ENCODE measurements around the gene DDN. TPM values are rescaled to one million over a fixed set of nuclear protein-coding genes. Genes with fewer than 3 reads are reported as not detected.

DDN gene
- polyA plus RNA-seq, 1 donor (not counting 4 experiments of a cell fraction or from before 2014, with no cell fraction given), result 0.10 TPM

- H3K27ac ChIP-seq (ENCODE audit: control insufficient read depth, insufficient read depth, low read length), result no peak overlapping the region
- H2AFZ ChIP-seq (ENCODE audit: control insufficient read depth, low read length), result no peak overlapping the region
- no peak overlapping the region for H3K4me3 ChIP-seq (ENCODE audit: control insufficient read depth in 2 of 3, extremely low read depth in 1 of 3, insufficient read depth in 2 of 3, low read depth in 1 of 3, low read length in 3 of 3)
- no peak overlapping the region for H3K9ac ChIP-seq (ENCODE audit: control insufficient read depth, extremely low read depth, insufficient read depth, low read length)
- no peaks in the 10 kb centered on the region for H3K4me1 ChIP-seq (ENCODE audit: control insufficient read depth, extremely low read depth, insufficient read depth, low read length)
- TF ChIP-seq EZH2 (IDR thresholded peaks at IDR 0.05; ENCODE audit: low read length), result no peak
- TF ChIP-seq, protein P1, sequence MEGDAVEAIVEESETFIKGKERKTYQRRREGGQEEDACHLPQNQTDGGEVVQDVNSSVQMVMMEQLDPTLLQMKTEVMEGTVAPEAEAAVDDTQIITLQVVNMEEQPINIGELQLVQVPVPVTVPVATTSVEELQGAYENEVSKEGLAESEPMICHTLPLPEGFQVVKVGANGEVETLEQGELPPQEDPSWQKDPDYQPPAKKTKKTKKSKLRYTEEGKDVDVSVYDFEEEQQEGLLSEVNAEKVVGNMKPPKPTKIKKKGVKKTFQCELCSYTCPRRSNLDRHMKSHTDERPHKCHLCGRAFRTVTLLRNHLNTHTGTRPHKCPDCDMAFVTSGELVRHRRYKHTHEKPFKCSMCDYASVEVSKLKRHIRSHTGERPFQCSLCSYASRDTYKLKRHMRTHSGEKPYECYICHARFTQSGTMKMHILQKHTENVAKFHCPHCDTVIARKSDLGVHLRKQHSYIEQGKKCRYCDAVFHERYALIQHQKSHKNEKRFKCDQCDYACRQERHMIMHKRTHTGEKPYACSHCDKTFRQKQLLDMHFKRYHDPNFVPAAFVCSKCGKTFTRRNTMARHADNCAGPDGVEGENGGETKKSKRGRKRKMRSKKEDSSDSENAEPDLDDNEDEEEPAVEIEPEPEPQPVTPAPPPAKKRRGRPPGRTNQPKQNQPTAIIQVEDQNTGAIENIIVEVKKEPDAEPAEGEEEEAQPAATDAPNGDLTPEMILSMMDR (optimal IDR thresholded peaks at IDR 0.05 in 1 of 3, IDR thresholded peaks at IDR 0.05 in 1 of 3, conservative IDR thresholded peaks at IDR 0.05 in 1 of 3; ENCODE audit: extremely low read depth in 1 of 3, insufficient read depth in 2 of 3, low read length in 3 of 3), result no peak
- no peaks in the 10 kb centered on the region for H4K20me1 ChIP-seq (ENCODE audit: control insufficient read depth, extremely low read depth, insufficient read depth, low read length)
- H3K36me3 ChIP-seq (ENCODE audit: control insufficient read depth in 2 of 2, extremely low read depth in 1 of 2, insufficient read depth in 2 of 2, low read length in 2 of 2), result peaks cover 39 to 60% of the 10 kb centered on the region in 2 experiments
- no peaks in the 10 kb centered on the region for H3K9me1 ChIP-seq (ENCODE audit: control insufficient read depth, extremely low read depth, insufficient read depth, low read length)
- H3K4me2 ChIP-seq (ENCODE audit: control insufficient read depth, extremely low read depth, insufficient read depth, low read depth, low read length), result no peak overlapping the region
- FAIRE-seq (no peak), DNase-seq (ENCODE audit: low read depth, low spot score) (no peak)
- no peaks in the 10 kb centered on the region for H3K27me3 ChIP-seq (ENCODE audit: control insufficient read depth, extremely low read depth, insufficient read depth, low read length)
- dilution Hi-C loops (cut with MboI; ENCODE audit: extremely low pct_ligation_motif_present, low sequenced_read_pairs), result no loop called here
- H3K79me2 ChIP-seq (ENCODE audit: control insufficient read depth, insufficient read depth, low read length), result no peaks in the 10 kb centered on the region
- no peaks in the 10 kb centered on the region for H3K9me3 ChIP-seq (ENCODE audit: control insufficient read depth, low read depth, low read length)
Observed at GRCh38 chr12:49026101-49026500, 26.9 kb upstream of the DDN start.

DNA sequence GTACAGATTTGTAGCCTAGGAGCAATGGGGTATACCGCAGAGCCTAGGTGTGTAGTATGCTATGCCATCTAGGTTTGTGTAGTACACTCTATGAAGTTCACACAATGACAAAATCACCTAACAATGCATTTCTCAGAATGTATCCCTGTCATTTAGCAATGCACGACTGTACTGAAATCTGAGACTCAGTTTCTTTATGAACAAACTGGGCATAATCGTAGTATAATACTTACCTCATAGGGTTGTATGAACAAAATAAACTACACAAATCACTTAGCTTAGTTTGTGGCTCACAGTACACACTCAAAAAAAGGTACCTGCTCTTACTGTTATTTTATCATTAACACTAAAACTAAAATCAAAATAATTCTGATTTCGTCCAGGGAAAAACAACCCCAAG lies 26.3 kb upstream of the DDN start:
- no peak overlapping the region for H3K27ac ChIP-seq (ENCODE audit: control insufficient read depth, insufficient read depth, low read length)
- H3K4me1 ChIP-seq (ENCODE audit: control insufficient read depth, extremely low read depth, insufficient read depth, low read length), result no peaks in the 10 kb centered on the region
- DNase-seq (ENCODE audit: low read depth, low spot score) (no peak), FAIRE-seq (no peak)
- H2AFZ ChIP-seq (ENCODE audit: control insufficient read depth, low read length), result no peak overlapping the region
- no peak overlapping the region for H3K4me3 ChIP-seq (ENCODE audit: control insufficient read depth in 2 of 3, extremely low read depth in 1 of 3, insufficient read depth in 2 of 3, low read depth in 1 of 3, low read length in 3 of 3)
- H3K9me1 ChIP-seq (ENCODE audit: control insufficient read depth, extremely low read depth, insufficient read depth, low read length), result no peaks in the 10 kb centered on the region
- TF ChIP-seq EZH2 (IDR thresholded peaks at IDR 0.05; ENCODE audit: low read length), result no peak
- TF ChIP-seq, protein P1 (optimal IDR thresholded peaks at IDR 0.05 in 1 of 3, IDR thresholded peaks at IDR 0.05 in 1 of 3, conservative IDR thresholded peaks at IDR 0.05 in 1 of 3; ENCODE audit: extremely low read depth in 1 of 3, insufficient read depth in 2 of 3, low read length in 3 of 3), result no peak
- dilution Hi-C loops (cut with MboI; ENCODE audit: extremely low pct_ligation_motif_present, low sequenced_read_pairs), result no loop called here
- no peaks in the 10 kb centered on the region for H3K27me3 ChIP-seq (ENCODE audit: control insufficient read depth, extremely low read depth, insufficient read depth, low read length)
- H3K79me2 ChIP-seq (ENCODE audit: control insufficient read depth, insufficient read depth, low read length), result no peaks in the 10 kb centered on the region
- H3K9me3 ChIP-seq (ENCODE audit: control insufficient read depth, low read depth, low read length), result no peaks in the 10 kb centered on the region
- no peak overlapping the region for H3K4me2 ChIP-seq (ENCODE audit: control insufficient read depth, extremely low read depth, insufficient read depth, low read depth, low read length)
- H4K20me1 ChIP-seq (ENCODE audit: control insufficient read depth, extremely low read depth, insufficient read depth, low read length), result no peaks in the 10 kb centered on the region
- no peak overlapping the region for H3K9ac ChIP-seq (ENCODE audit: control insufficient read depth, extremely low read depth, insufficient read depth, low read length)
- peaks cover 36 to 54% of the 10 kb centered on the region in 2 experiments for H3K36me3 ChIP-seq (ENCODE audit: control insufficient read depth in 2 of 2, extremely low read depth in 1 of 2, insufficient read depth in 2 of 2, low read length in 2 of 2)

Measured in keratinocyte (primary cell).